HG03571 (cell line): ENCODE measurements around the gene NKIRAS1.
"Not testable (repeated sequence)": the region's sequence is repeated elsewhere in the genome, so short reads cannot be mapped to it uniquely, and the experiment has no call there.

Experiments used
- ATAC-seq: cut with Tn5 transposase; IDR thresholded peaks from one replicate; pipeline ENCODE4 v1.9.1; 2021; ENCODE audit not compliant: unreplicated experiment

NKIRAS1 gene

GRCh38 chr3:23872330-23872729 is 44.5 kb downstream of the NKIRAS1 start:
- ATAC-seq, result no peak

- ATAC-seq, result not testable (repeated sequence)
Observed at GRCh38 chr3:23871361-23871760, 45.4 kb downstream of the NKIRAS1 start.

- ATAC-seq, result not testable (repeated sequence)
Observed at GRCh38 chr3:23870663-23871043, 46.1 kb downstream of the NKIRAS1 start.

- no peak for ATAC-seq
Observed at GRCh38 chr3:23869977-23870662, 46.7 kb downstream of the NKIRAS1 start.

- ATAC-seq, result no peak
Observed at GRCh38 chr3:23867838-23868237, 49.0 kb downstream of the NKIRAS1 start.

- ATAC-seq, result no peak
Observed at GRCh38 chr3:23867400-23867799, 49.4 kb downstream of the NKIRAS1 start.

- ATAC-seq, result peak; percentile 85
Observed at GRCh38 chr3:23865595-23866396, 51.0 kb downstream of the NKIRAS1 start.

- no peak for ATAC-seq
Observed at GRCh38 chr3:23864931-23865330, 51.9 kb downstream of the NKIRAS1 start.

GRCh38 chr3:23863060-23863459 is 53.7 kb downstream of the NKIRAS1 start:
- ATAC-seq, result no peak

GRCh38 chr3:23861689-23862088 is 55.1 kb downstream of the NKIRAS1 start:
- ATAC-seq, result no peak

GRCh38 chr3:23859839-23860382 is 56.9 kb downstream of the NKIRAS1 start:
- no peak for ATAC-seq

- no peak for ATAC-seq
Observed at GRCh38 chr3:23859012-23859743, 57.6 kb downstream of the NKIRAS1 start.

GRCh38 chr3:23856286-23856685 is 60.5 kb downstream of the NKIRAS1 start:
- ATAC-seq, result no peak

GRCh38 chr3:23849462-23849861 is 67.3 kb downstream of the NKIRAS1 start:
- not testable (repeated sequence) for ATAC-seq

GRCh38 chr3:23845326-23846216 is 71.2 kb downstream of the NKIRAS1 start:
- no peak for ATAC-seq

GRCh38 chr3:23843869-23844268 is 72.9 kb downstream of the NKIRAS1 start:
- no peak for ATAC-seq
